ENCODE data around the gene ABL1. TPM values are rescaled to one million over a fixed set of nuclear protein-coding genes. Genes with fewer than 3 reads are reported as not detected.

The ABL1 gene
- total RNA-seq, 1 experiment from 2014 or later = 13.1 TPM

- DNase-seq (ENCODE audit: low spot score) = no peak
These were observed 37.0 kb downstream of the ABL1 start for GRCh38 chr9:130872093-130872492.

GRCh38 chr9:130872508-130872907, 37.5 kb downstream of the ABL1 start:
- DNase-seq (ENCODE audit: low spot score) = no peak

GRCh38 chr9:130872912-130873503, 38.0 kb downstream of the ABL1 start:
- DNase-seq (ENCODE audit: low spot score) = no peak

- DNase-seq (ENCODE audit: low spot score) = no peak
These were observed 38.9 kb downstream of the ABL1 start for GRCh38 chr9:130873966-130874365.

GRCh38 chr9:130874783-130875182, 39.7 kb downstream of the ABL1 start:
- no peak for DNase-seq (ENCODE audit: low spot score)

- DNase-seq (ENCODE audit: low spot score) = no peak
These were observed 42.2 kb downstream of the ABL1 start for GRCh38 chr9:130877300-130877699.

GRCh38 chr9:130878295-130878694, 43.2 kb downstream of the ABL1 start:
- DNase-seq (ENCODE audit: low spot score) = no peak

- no peak for DNase-seq (ENCODE audit: low spot score)
These were observed 44.9 kb downstream of the ABL1 start for GRCh38 chr9:130879863-130880411.

- no peak for DNase-seq (ENCODE audit: low spot score)
These were observed 45.7 kb downstream of the ABL1 start for GRCh38 chr9:130880599-130881220.

- no peak for DNase-seq (ENCODE audit: low spot score)
These were observed 46.5 kb downstream of the ABL1 start for GRCh38 chr9:130881516-130881915.

DNA sequence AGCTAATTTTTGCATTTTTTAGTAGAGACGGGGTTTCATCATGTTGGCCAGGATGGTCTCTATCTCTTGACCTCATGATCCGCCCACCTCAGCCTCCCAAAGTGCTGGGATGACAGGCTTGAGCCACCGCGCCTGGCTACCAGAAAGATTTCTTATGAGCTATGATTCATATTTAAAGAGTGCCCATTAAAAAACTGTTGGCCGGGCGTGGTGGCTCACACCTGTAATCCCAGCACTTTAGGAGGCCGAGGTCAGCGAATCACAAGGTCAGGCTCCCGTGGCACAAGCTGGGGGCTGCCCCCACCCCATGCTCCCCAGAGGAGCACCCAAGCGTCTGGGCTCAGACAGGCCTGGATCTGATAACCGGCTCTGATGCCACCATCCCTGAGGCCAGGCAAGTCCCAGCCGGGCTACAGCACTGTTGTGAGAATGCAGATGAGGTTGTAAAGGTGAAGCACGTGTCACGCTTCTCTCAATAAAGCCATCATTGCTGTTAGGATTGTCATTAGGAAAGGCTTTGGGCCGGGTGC, 47.7 kb downstream of the ABL1 start:
- no peak for DNase-seq (ENCODE audit: low spot score)

DNA sequence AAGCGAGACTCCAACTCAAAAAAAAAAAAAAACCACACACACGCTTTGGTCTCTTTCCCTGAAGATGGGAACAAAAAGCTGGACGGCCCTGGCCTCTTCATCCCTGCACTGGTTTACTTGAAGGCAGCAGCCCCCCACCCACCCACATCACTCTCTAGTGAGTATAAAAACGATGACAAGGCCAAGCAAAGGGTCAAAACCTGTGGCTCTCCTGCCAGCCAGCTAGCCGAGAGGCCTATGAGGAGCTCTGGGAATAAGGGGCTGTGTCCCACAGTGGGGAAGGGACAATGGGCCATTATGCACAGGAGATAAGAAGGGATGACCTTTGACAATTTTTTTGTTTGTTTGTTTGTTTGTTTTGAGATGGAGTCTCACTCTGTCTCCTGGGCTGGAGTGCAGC, 48.4 kb downstream of the ABL1 start:
- DNase-seq (ENCODE audit: low spot score) = no peak

DNA sequence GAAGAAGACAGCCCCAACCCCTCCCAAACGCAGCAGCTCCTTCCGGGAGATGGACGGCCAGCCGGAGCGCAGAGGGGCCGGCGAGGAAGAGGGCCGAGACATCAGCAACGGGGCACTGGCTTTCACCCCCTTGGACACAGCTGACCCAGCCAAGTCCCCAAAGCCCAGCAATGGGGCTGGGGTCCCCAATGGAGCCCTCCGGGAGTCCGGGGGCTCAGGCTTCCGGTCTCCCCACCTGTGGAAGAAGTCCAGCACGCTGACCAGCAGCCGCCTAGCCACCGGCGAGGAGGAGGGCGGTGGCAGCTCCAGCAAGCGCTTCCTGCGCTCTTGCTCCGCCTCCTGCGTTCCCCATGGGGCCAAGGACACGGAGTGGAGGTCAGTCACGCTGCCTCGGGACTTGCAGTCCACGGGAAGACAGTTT, 49.1 kb downstream of the ABL1 start:
- DNase-seq (ENCODE audit: low spot score) = no peak

DNA sequence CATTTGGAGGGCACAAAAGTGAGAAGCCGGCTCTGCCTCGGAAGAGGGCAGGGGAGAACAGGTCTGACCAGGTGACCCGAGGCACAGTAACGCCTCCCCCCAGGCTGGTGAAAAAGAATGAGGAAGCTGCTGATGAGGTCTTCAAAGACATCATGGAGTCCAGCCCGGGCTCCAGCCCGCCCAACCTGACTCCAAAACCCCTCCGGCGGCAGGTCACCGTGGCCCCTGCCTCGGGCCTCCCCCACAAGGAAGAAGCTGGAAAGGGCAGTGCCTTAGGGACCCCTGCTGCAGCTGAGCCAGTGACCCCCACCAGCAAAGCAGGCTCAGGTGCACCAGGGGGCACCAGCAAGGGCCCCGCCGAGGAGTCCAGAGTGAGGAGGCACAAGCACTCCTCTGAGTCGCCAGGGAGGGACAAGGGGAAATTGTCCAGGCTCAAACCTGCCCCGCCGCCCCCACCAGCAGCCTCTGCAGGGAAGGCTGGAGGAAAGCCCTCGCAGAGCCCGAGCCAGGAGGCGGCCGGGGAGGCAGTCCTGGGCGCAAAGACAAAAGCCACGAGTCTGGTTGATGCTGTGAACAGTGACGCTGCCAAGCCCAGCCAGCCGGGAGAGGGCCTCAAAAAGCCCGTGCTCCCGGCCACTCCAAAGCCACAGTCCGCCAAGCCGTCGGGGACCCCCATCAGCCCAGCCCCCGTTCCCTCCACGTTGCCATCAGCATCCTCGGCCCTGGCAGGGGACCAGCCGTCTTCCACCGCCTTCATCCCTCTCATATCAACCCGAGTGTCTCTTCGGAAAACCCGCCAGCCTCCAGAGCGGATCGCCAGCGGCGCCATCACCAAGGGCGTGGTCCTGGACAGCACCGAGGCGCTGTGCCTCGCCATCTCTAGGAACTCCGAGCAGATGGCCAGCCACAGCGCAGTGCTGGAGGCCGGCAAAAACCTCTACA, 49.8 kb downstream of the ABL1 start:
- DNase-seq (ENCODE audit: low spot score) = no peak

DNA sequence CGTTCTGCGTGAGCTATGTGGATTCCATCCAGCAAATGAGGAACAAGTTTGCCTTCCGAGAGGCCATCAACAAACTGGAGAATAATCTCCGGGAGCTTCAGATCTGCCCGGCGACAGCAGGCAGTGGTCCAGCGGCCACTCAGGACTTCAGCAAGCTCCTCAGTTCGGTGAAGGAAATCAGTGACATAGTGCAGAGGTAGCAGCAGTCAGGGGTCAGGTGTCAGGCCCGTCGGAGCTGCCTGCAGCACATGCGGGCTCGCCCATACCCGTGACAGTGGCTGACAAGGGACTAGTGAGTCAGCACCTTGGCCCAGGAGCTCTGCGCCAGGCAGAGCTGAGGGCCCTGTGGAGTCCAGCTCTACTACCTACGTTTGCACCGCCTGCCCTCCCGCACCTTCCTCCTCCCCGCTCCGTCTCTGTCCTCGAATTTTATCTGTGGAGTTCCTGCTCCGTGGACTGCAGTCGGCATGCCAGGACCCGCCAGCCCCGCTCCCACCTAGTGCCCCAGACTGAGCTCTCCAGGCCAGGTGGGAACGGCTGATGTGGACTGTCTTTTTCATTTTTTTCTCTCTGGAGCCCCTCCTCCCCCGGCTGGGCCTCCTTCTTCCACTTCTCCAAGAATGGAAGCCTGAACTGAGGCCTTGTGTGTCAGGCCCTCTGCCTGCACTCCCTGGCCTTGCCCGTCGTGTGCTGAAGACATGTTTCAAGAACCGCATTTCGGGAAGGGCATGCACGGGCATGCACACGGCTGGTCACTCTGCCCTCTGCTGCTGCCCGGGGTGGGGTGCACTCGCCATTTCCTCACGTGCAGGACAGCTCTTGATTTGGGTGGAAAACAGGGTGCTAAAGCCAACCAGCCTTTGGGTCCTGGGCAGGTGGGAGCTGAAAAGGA, 50.7 kb downstream of the ABL1 start:
- DNase-seq (ENCODE audit: low spot score) = no peak

- no peak for DNase-seq (ENCODE audit: low spot score)
These were observed 51.9 kb downstream of the ABL1 start for GRCh38 chr9:130886981-130887380.

GRCh38 chr9:130887494-130888144, 52.6 kb downstream of the ABL1 start:
- DNase-seq (ENCODE audit: low spot score) = no peak

- DNase-seq (ENCODE audit: low spot score) = no peak
These were observed 53.3 kb downstream of the ABL1 start for GRCh38 chr9:130888146-130888885.

GRCh38 chr9:130890124-130890523, 55.1 kb downstream of the ABL1 start:
- no peak for DNase-seq (ENCODE audit: low spot score)
